HCT116 (cell line): ENCODE data around the gene STRAP. TPM values are rescaled to one million over a fixed set of nuclear protein-coding genes. Genes with fewer than 3 reads are reported as not detected.

Experiments
- ATAC-seq: fragments of 200-7000 bp; cut with Tn5 transposase; 2 replicates; pipeline ENCODE4 v1.9.1; 2020; ENCODE audit warnings: mild to moderate bottlenecking, moderate library complexity
- BruUV-seq: library from RNA; stranded (reverse); fragments of 400-500 nt; replicated peaks from 2 replicates; lab custom pipeline; 2021; lab: Mats Ljungman, UMichigan
- CTCF ChIA-PET: fragments of 300-600 bp; sonication (Branson Sonifier 250); formaldehyde crosslinking; loops from one replicate; lab custom pipeline; 2021; ENCODE audit warnings: antibody characterized with exemption; lab: Charles Lee
- POLR2A ChIA-PET: fragments of 300-600, 350-600 bp; sonication (Branson Sonifier 250); formaldehyde crosslinking; loops from one replicate; lab custom pipeline; 2021; ENCODE audit warnings: antibody characterized with exemption; lab: Charles Lee
- RAD21 ChIA-PET, 2 experiments: fragments of 300-600 bp; sonication (Branson Sonifier 250); formaldehyde crosslinking; loops; one replicate each; lab custom pipeline; 2023; ENCODE audit warnings: low total read pairs in 2 of 2; ENCODE audit not compliant: uncharacterized antibody in 2 of 2, unreplicated experiment in 2 of 2, low non-redundant PET in 1 of 2; lab: Charles Lee
- DNase-seq: peaks from one replicate; pipeline ENCODE4 v3.0.0-alpha.2; 2010; ENCODE audit warnings: low read depth, low spot score
- H2AFZ ChIP-seq: fragments of 200-600 bp; shearing (Covaris generic), sonication (generic); 2 replicates; pipeline ENCODE4 v1.6.1; 2017; ENCODE audit warnings: low read depth, mixed run types, mixed read lengths, antibody characterized with exemption, low read length; ENCODE audit not compliant: poor library complexity, severe bottlenecking
- H3K27ac ChIP-seq: 2 replicates; pipeline ENCODE4 v1.5.1; 2012; ENCODE audit warnings: low read depth, low read length
- H3K27me3 ChIP-seq: fragments of 200-600 bp; sonication (generic); 2 replicates; pipeline ENCODE4 v1.6.1; 2016; ENCODE audit warnings: mixed run types, low read length, mixed read lengths; ENCODE audit not compliant: insufficient read depth
- H3K36me3 ChIP-seq, 2 experiments: fragments of 200-500 bp in 1 of 2; fragments of 200-600 bp in 1 of 2; sonication (Bioruptor generic) in 1 of 2; sonication (generic) in 1 of 2; 2 replicates each; pipeline versions ENCODE4 v1.5.1 to v1.6.1; 2014 to 2016; ENCODE audit warnings: low read length in 2 of 2, inconsistent platforms in 1 of 2, mixed read lengths in 1 of 2, mixed run types in 1 of 2; ENCODE audit not compliant: insufficient read depth in 2 of 2, control insufficient read depth in 1 of 2
- H3K4me1 ChIP-seq, 2 experiments: fragments of 200-600 bp in 1 of 2; sonication (generic) in 1 of 2; 2 replicates each; pipeline versions ENCODE4 v1.5.1 to v1.6.1; 2012 to 2017; ENCODE audit warnings: low read length in 2 of 2, inconsistent platforms in 1 of 2, mild to moderate bottlenecking in 1 of 2, mixed read lengths in 1 of 2, mixed run types in 1 of 2, moderate library complexity in 1 of 2; ENCODE audit not compliant: insufficient read depth in 2 of 2, control insufficient read depth in 1 of 2
- H3K4me2 ChIP-seq: fragments of 200-600 bp; sonication (generic); 2 replicates; pipeline ENCODE4 v1.6.1; 2017; ENCODE audit warnings: mixed run types, low read length, mixed read lengths
- H3K4me3 ChIP-seq, 2 experiments: fragments of 200-600 bp in 1 of 2; sonication (generic) in 1 of 2; replicated peaks in 1 of 2; 2 replicates each; pipeline ENCODE4 v1.5.1; 2011 to 2016; ENCODE audit warnings: low read length in 2 of 2, control low read depth in 1 of 2, low read depth in 1 of 2, mild to moderate bottlenecking in 1 of 2, mixed read lengths in 1 of 2, mixed run types in 1 of 2
- H3K79me2 ChIP-seq: fragments of 200-600 bp; sonication (generic); 2 replicates; pipeline ENCODE4 v1.6.1; 2017; ENCODE audit warnings: mild to moderate bottlenecking, mixed run types, low read length, moderate library complexity, mixed read lengths; ENCODE audit not compliant: insufficient read depth
- H3K9ac ChIP-seq: fragments of 200-600 bp; sonication (generic); 2 replicates; pipeline ENCODE4 v1.6.1; 2016; ENCODE audit warnings: low read length, mixed read lengths
- H3K9me2 ChIP-seq: fragments of 200-600 bp; sonication (generic), shearing (Covaris generic); 2 replicates; pipeline ENCODE4 v1.6.1; 2017; ENCODE audit warnings: mixed run types, mild to moderate bottlenecking, moderate library complexity; ENCODE audit not compliant: insufficient read depth
- H3K9me3 ChIP-seq, 2 experiments: fragments of 200-500 bp in 1 of 2; fragments of 200-600 bp in 1 of 2; sonication (Bioruptor generic) in 1 of 2; sonication (generic) in 1 of 2; 2 replicates each; pipeline ENCODE4 v1.6.1; 2014 to 2017; ENCODE audit warnings: low read length in 2 of 2, mixed read lengths in 2 of 2, inconsistent platforms in 1 of 2, low read depth in 1 of 2, mild to moderate bottlenecking in 1 of 2, mixed run types in 1 of 2, moderate library complexity in 1 of 2; ENCODE audit not compliant: control insufficient read depth in 1 of 2, insufficient read depth in 1 of 2
- H4K20me1 ChIP-seq: fragments of 200-600 bp; sonication (generic), shearing (Covaris generic); 2 replicates; pipeline ENCODE4 v1.6.1; 2017; ENCODE audit warnings: mixed run types, mild to moderate bottlenecking, moderate library complexity; ENCODE audit not compliant: insufficient read depth
- CBX3 ChIP-seq: IDR thresholded peaks from 2 replicates; pipeline ENCODE4 v1.6.1; 2012; ENCODE audit warnings: low read depth
- CTCF ChIP-seq, 3 experiments: fragments of 200-600 bp in 1 of 3; sonication (generic) in 1 of 3; IDR thresholded peaks in 2 of 3; conservative IDR thresholded peaks in 1 of 3; 2 replicates each; pipeline ENCODE4 v1.5.1; 2012 to 2017; ENCODE audit warnings: low read depth in 2 of 3, low read length in 2 of 3, antibody characterized with exemption in 1 of 3, borderline replicate concordance in 1 of 3, control low read depth in 1 of 3, mild to moderate bottlenecking in 1 of 3, mixed read lengths in 1 of 3, mixed run types in 1 of 3, moderate library complexity in 1 of 3; ENCODE audit not compliant: insufficient read depth in 1 of 3
- ELF1 ChIP-seq: IDR thresholded peaks from 2 replicates; pipeline ENCODE4 v1.6.1; 2012; ENCODE audit warnings: low read depth, borderline replicate concordance
- EZH2 ChIP-seq: fragments of 200-600 bp; sonication (generic); IDR thresholded peaks from 2 replicates; pipeline ENCODE4 v1.6.1; 2017; ENCODE audit warnings: antibody characterized with exemption, mixed run types
- EZH2phosphoT487 ChIP-seq: fragments of 200-600 bp; IDR thresholded peaks from 2 replicates; pipeline ENCODE4 v1.6.1; 2018; ENCODE audit warnings: antibody characterized with exemption, borderline replicate concordance
- POLR2AphosphoS5 ChIP-seq: IDR thresholded peaks from 2 replicates; pipeline ENCODE4 v1.6.1; 2011; ENCODE audit warnings: mild to moderate bottlenecking, low read depth, low read length, moderate library complexity
- RAD21 ChIP-seq: IDR thresholded peaks from 2 replicates; pipeline ENCODE4 v1.6.1; 2012; ENCODE audit warnings: low read depth, mild to moderate bottlenecking
- REST ChIP-seq: IDR thresholded peaks from 2 replicates; pipeline ENCODE4 v1.6.1; 2012; ENCODE audit warnings: low read depth
- SP1 ChIP-seq: IDR thresholded peaks from 2 replicates; pipeline ENCODE4 v1.6.1; 2012; ENCODE audit warnings: low read depth
- SRF ChIP-seq: IDR thresholded peaks from 2 replicates; pipeline ENCODE4 v1.6.1; 2012; ENCODE audit warnings: low read depth
- TCF7L2 ChIP-seq: IDR thresholded peaks from 2 replicates; pipeline ENCODE4 v1.7.0; 2011; ENCODE audit warnings: borderline replicate concordance, inconsistent platforms; ENCODE audit not compliant: insufficient read depth, insufficient read length; ENCODE audit errors: extremely low read depth
- YY1 ChIP-seq: IDR thresholded peaks from 2 replicates; pipeline ENCODE4 v1.6.1; 2011; ENCODE audit warnings: low read length, low read depth, moderate library complexity, mild to moderate bottlenecking; ENCODE audit not compliant: insufficient replicate concordance; ENCODE audit errors: extremely low read depth
- ZFX ChIP-seq: fragments of 450-650 bp; IDR thresholded peaks from 2 replicates; pipeline ENCODE4 v1.6.1; 2017
- intact Hi-C: fragments of 100-400 bp; cut with micrococcal nuclease; formaldehyde crosslinking; loops from 2 replicates; pipeline ENCODE4 v1.10.0; 2022
- total RNA-seq: library from RNA; stranded (reverse); gene quantifications from one replicate; pipeline ENCODE4 v1.2.1, GENCODE V29; 2021; ENCODE audit not compliant: unreplicated experiment

The STRAP gene
- total RNA-seq, 1 experiment from 2014 or later, result 156 TPM

GRCh38 chr12:15863984-15864383, 18.2 kb upstream of the STRAP start:
- ATAC-seq, result no peak
- DNase-seq, result no peak
- BruUV-seq, result no TSS peak
- no peaks in the 10 kb centered on the region for H3K9me2 ChIP-seq
- RAD21 ChIA-PET, result no interaction called here
- intact Hi-C loops, result no loop called here
- H3K27me3 ChIP-seq, result no peaks in the 10 kb centered on the region
- no peak overlapping the region for H3K27ac ChIP-seq
- H3K79me2 ChIP-seq, result no peaks in the 10 kb centered on the region
- no peak overlapping the region for H3K9ac ChIP-seq
- no peaks in the 10 kb centered on the region for H3K36me3 ChIP-seq
- no peaks in the 10 kb centered on the region for H3K4me1 ChIP-seq
- CTCF ChIA-PET, result interaction anchor here (1.4 to 2.1 kb wide), 2 partner anchors 12 to 332 kb away, joined by 4 to 6 read pairs; no protein-coding TSS in a partner anchor
- no peak overlapping the region for H2AFZ ChIP-seq
- no peak overlapping the region for H3K4me2 ChIP-seq
- no peak for TF ChIP-seq SP1
- TF ChIP-seq YY1, result no peak
- no peak for TF ChIP-seq SRF
- TF ChIP-seq ZFX, result no peak
- no peak for TF ChIP-seq EZH2phosphoT487
- no peak for TF ChIP-seq EZH2
- TF ChIP-seq REST, result no peak
- no peak for TF ChIP-seq RAD21
- TF ChIP-seq ELF1, result no peak
- no peak for TF ChIP-seq CTCF (IDR thresholded peaks at IDR 0.05 in 2 of 3, conservative IDR thresholded peaks at IDR 0.05 in 1 of 3; ENCODE audit: borderline replicate concordance in 1 of 3, insufficient read depth in 1 of 3, low read depth in 2 of 3, low read length in 2 of 3)
- TF ChIP-seq POLR2AphosphoS5, result no peak
- no peak for TF ChIP-seq TCF7L2
- no peak for TF ChIP-seq CBX3
- no peaks in the 10 kb centered on the region for H4K20me1 ChIP-seq
- POLR2A ChIA-PET, result no interaction called here
- H3K9me3 ChIP-seq, result no peaks in the 10 kb centered on the region
- no peak overlapping the region for H3K4me3 ChIP-seq
